GDM1 (cell line): ENCODE data around the gene CDC42EP4.

ENCODE experiments used
- DNase-seq: peaks from one replicate; lab custom pipeline; 2025; lab: John Stamatoyannopoulos, UW

The CDC42EP4 gene

GRCh38 chr17:73300392-73300791, 11.4 kb downstream of the CDC42EP4 start:
- no peak for DNase-seq

- no peak for DNase-seq
Observed at GRCh38 chr17:73297934-73298861, 13.6 kb downstream of the CDC42EP4 start.

GRCh38 chr17:73293480-73293911, 18.3 kb downstream of the CDC42EP4 start:
- DNase-seq = no peak

- no peak for DNase-seq
Observed at GRCh38 chr17:73293031-73293430, 18.8 kb downstream of the CDC42EP4 start.

GRCh38 chr17:73292031-73292531, 19.7 kb downstream of the CDC42EP4 start:
- DNase-seq = no peak

- peak; percentile 49 for DNase-seq
Observed at GRCh38 chr17:73291260-73291801, 20.5 kb downstream of the CDC42EP4 start.

GRCh38 chr17:73290399-73291259, 21.2 kb downstream of the CDC42EP4 start:
- no peak for DNase-seq

GRCh38 chr17:73289549-73290254, 22.1 kb downstream of the CDC42EP4 start:
- DNase-seq = no peak

- DNase-seq = no peak
Observed at GRCh38 chr17:73288534-73289302, 23.1 kb downstream of the CDC42EP4 start.

GRCh38 chr17:73286863-73287296, 24.9 kb downstream of the CDC42EP4 start:
- DNase-seq = no peak

GRCh38 chr17:73285916-73286862, 25.6 kb downstream of the CDC42EP4 start:
- no peak for DNase-seq

- DNase-seq = no peak
Observed at GRCh38 chr17:73285603-73285908, 26.2 kb downstream of the CDC42EP4 start.

- DNase-seq = no peak
Observed at GRCh38 chr17:73284906-73285602, 26.7 kb downstream of the CDC42EP4 start.

- DNase-seq = no peak
Observed at GRCh38 chr17:73284354-73284753, 27.4 kb downstream of the CDC42EP4 start.

- no peak for DNase-seq
Observed at GRCh38 chr17:73283841-73284282, 27.9 kb downstream of the CDC42EP4 start.

- no peak for DNase-seq
Observed at GRCh38 chr17:73283250-73283649, 28.6 kb downstream of the CDC42EP4 start.

- no peak for DNase-seq
Observed at GRCh38 chr17:73282629-73283028, 29.2 kb downstream of the CDC42EP4 start.

- no peak for DNase-seq
Observed at GRCh38 chr17:73281928-73282327, 29.9 kb downstream of the CDC42EP4 start.

- DNase-seq = no peak
Observed at GRCh38 chr17:73280191-73280590, 31.6 kb downstream of the CDC42EP4 start.
